Measurements from ENCODE around the gene TOGARAM2. TPM values are rescaled to one million over a fixed set of nuclear protein-coding genes. Genes with fewer than 3 reads are reported as not detected.
"Not testable (repeated sequence)": the region's sequence is repeated elsewhere in the genome, so short reads cannot be mapped to it uniquely, and the experiment has no call there.

Gene TOGARAM2
- total and polyA plus RNA-seq, 9 donors, result 0.52 to 3.8 (median 1.3) TPM

GRCh38 chr2:29084554-29084953 lies 103.5 kb downstream of the TOGARAM2 start:
- Histone ChIP-seq H3K27me3 (ENCODE audit: control insufficient read depth, insufficient read depth, low read length) (no peaks in the 10 kb centered on the region), H3K9me3 (replicated peaks; ENCODE audit: control insufficient read depth, low read depth, low read length) (peaks cover 11% of the 10 kb centered on the region), H3K27ac (ENCODE audit: low read length) (no peak overlapping the region), H3K36me3 (ENCODE audit: control insufficient read depth, insufficient read depth, low read length) (no peaks in the 10 kb centered on the region), H3K4me3 (ENCODE audit: low read length) (no peak overlapping the region), H3K4me1 (ENCODE audit: control insufficient read depth, insufficient read depth, low read length) (no peaks in the 10 kb centered on the region)
- no CpG with 5 or more reads among the region's 1 CpG for WGBS (ENCODE audit: insufficient coverage)
- DNase-seq, result no peak

GRCh38 chr2:29090311-29090710 lies 109.2 kb downstream of the TOGARAM2 start:
- H3K4me3 ChIP-seq (ENCODE audit: low read length); H3K36me3 ChIP-seq (ENCODE audit: control insufficient read depth, insufficient read depth, low read length); H3K27me3 ChIP-seq (ENCODE audit: control insufficient read depth, insufficient read depth, low read length); H3K4me1 ChIP-seq (ENCODE audit: control insufficient read depth, insufficient read depth, low read length); DNase-seq; H3K27ac ChIP-seq (ENCODE audit: low read length); H3K9me3 ChIP-seq (replicated peaks; ENCODE audit: control insufficient read depth, low read depth, low read length): not testable (repeated sequence)
- WGBS (ENCODE audit: insufficient coverage), result 84% methylated on average over 6 of the region's 7 CpGs

- no peak for DNase-seq
- no peaks in the 10 kb centered on the region for H3K36me3 ChIP-seq (ENCODE audit: control insufficient read depth, insufficient read depth, low read length)
- H3K4me1 ChIP-seq (ENCODE audit: control insufficient read depth, insufficient read depth, low read length), result no peaks in the 10 kb centered on the region
- no peaks in the 10 kb centered on the region for H3K9me3 ChIP-seq (replicated peaks; ENCODE audit: control insufficient read depth, low read depth, low read length)
- H3K27me3 ChIP-seq (ENCODE audit: control insufficient read depth, insufficient read depth, low read length), result no peaks in the 10 kb centered on the region
- WGBS (ENCODE audit: insufficient coverage), result 97% methylated on average over 4 of the region's 8 CpGs
- H3K4me3 ChIP-seq (ENCODE audit: low read length), result no peak overlapping the region
- no peak overlapping the region for H3K27ac ChIP-seq (ENCODE audit: low read length)
Measured at GRCh38 chr2:29096969-29097368, 115.9 kb downstream of the TOGARAM2 start.

GRCh38 chr2:29097569-29097968 lies 116.5 kb downstream of the TOGARAM2 start:
- no peaks in the 10 kb centered on the region for H3K27me3 ChIP-seq (ENCODE audit: control insufficient read depth, insufficient read depth, low read length)
- no CpG with 5 or more reads among the region's 6 CpGs for WGBS (ENCODE audit: insufficient coverage)
- no peak overlapping the region for H3K4me3 ChIP-seq (ENCODE audit: low read length)
- no peaks in the 10 kb centered on the region for H3K36me3 ChIP-seq (ENCODE audit: control insufficient read depth, insufficient read depth, low read length)
- DNase-seq, result no peak
- no peaks in the 10 kb centered on the region for H3K4me1 ChIP-seq (ENCODE audit: control insufficient read depth, insufficient read depth, low read length)
- H3K9me3 ChIP-seq (replicated peaks; ENCODE audit: control insufficient read depth, low read depth, low read length), result no peaks in the 10 kb centered on the region
- no peak overlapping the region for H3K27ac ChIP-seq (ENCODE audit: low read length)

GRCh38 chr2:29100564-29100963 lies 119.5 kb downstream of the TOGARAM2 start:
- DNase-seq, result no peak
- Histone ChIP-seq H3K9me3 (replicated peaks; ENCODE audit: control insufficient read depth, low read depth, low read length) (no peaks in the 10 kb centered on the region), H3K27me3 (ENCODE audit: control insufficient read depth, insufficient read depth, low read length) (no peaks in the 10 kb centered on the region), H3K4me1 (ENCODE audit: control insufficient read depth, insufficient read depth, low read length) (no peaks in the 10 kb centered on the region), H3K36me3 (ENCODE audit: control insufficient read depth, insufficient read depth, low read length) (no peaks in the 10 kb centered on the region), H3K4me3 (ENCODE audit: low read length) (no peak overlapping the region), H3K27ac (ENCODE audit: low read length) (no peak overlapping the region)
- 90% methylated on average over 1 of the region's 1 CpG for WGBS (ENCODE audit: insufficient coverage)

Other genes starting within 250 kb of the TOGARAM2 start
- 124 TPM for gene PPP1CB, start 229.5 kb upstream of the TOGARAM2 start, total RNA-seq
- 100 to 1,000 TPM; 123 to 173 (median 164) TPM for gene PPP1CB, start 229.5 kb upstream of the TOGARAM2 start, polyA plus RNA-seq (ENCODE audit: insufficient read depth in 1 of 8, insufficient read length in 8 of 8, low replicate concordance in 1 of 8)
- gene SPDYA, start 170.5 kb upstream of the TOGARAM2 start, total RNA-seq, result 0.75 TPM
- 1 to 10 TPM in 4 of 8 donors, under 1 TPM in 4; 0.33 to 2.1 (median 1.00) TPM for gene SPDYA, start 170.5 kb upstream of the TOGARAM2 start, polyA plus RNA-seq (ENCODE audit: insufficient read depth in 1 of 8, insufficient read length in 8 of 8, low replicate concordance in 1 of 8)
- gene TRMT61B, start 111.0 kb upstream of the TOGARAM2 start, total RNA-seq, result 9.4 TPM
- 10 to 100 TPM; 10.0 to 15.1 (median 11.2) TPM for gene TRMT61B, start 111.0 kb upstream of the TOGARAM2 start, polyA plus RNA-seq (ENCODE audit: insufficient read depth in 1 of 8, insufficient read length in 8 of 8, low replicate concordance in 1 of 8)
- 37.3 TPM for gene WDR43, start 86.6 kb upstream of the TOGARAM2 start, total RNA-seq
- 10 to 100 TPM; 21.4 to 36.9 (median 30.1) TPM for gene WDR43, start 86.6 kb upstream of the TOGARAM2 start, polyA plus RNA-seq (ENCODE audit: insufficient read depth in 1 of 8, insufficient read length in 8 of 8, low replicate concordance in 1 of 8)
- gene PCARE, start 93.2 kb downstream of the TOGARAM2 start, total RNA-seq, result 0.09 TPM
- gene PCARE, start 93.2 kb downstream of the TOGARAM2 start, polyA plus RNA-seq (ENCODE audit: insufficient read depth in 1 of 8, insufficient read length in 8 of 8, low replicate concordance in 1 of 8), result under 1 TPM; 0.12 to 0.53 (median 0.22) TPM
- gene CLIP4, start 134.1 kb downstream of the TOGARAM2 start, total RNA-seq, result 18.7 TPM
- 10 to 100 TPM; 10.8 to 16.1 (median 12.8) TPM for gene CLIP4, start 134.1 kb downstream of the TOGARAM2 start, polyA plus RNA-seq (ENCODE audit: insufficient read depth in 1 of 8, insufficient read length in 8 of 8, low replicate concordance in 1 of 8)